Neural crest cell (in vitro differentiated cells): ENCODE results near the gene NT5C. TPM values are rescaled to one million over a fixed set of nuclear protein-coding genes. Genes with fewer than 3 reads are reported as not detected.
"Not testable (repeated sequence)": the region's sequence is repeated elsewhere in the genome, so short reads cannot be mapped to it uniquely, and the experiment has no call there.

Experiments
- DNase-seq: peaks from one replicate; pipeline ENCODE4 v3.0.0; 2021; ENCODE audit warnings: low read depth, mixed read lengths, low spot score
- H3K27ac Mint-ChIP-seq: one replicate; pipeline ENCODE4 v1.8.0; 2021; ENCODE audit warnings: mild to moderate bottlenecking, mixed read lengths; ENCODE audit not compliant: unreplicated experiment
- H3K27me3 Mint-ChIP-seq: 2 replicates; pipeline ENCODE4 v1.8.0; 2021; ENCODE audit warnings: low read depth, mild to moderate bottlenecking, mixed read lengths
- H3K36me3 Mint-ChIP-seq: 2 replicates; pipeline ENCODE4 v1.8.0; 2021; ENCODE audit warnings: low read depth, mild to moderate bottlenecking, mixed read lengths
- H3K4me1 Mint-ChIP-seq: 2 replicates; pipeline ENCODE4 v1.8.0; 2021; ENCODE audit warnings: mixed read lengths
- H3K4me3 Mint-ChIP-seq: one replicate; pipeline ENCODE4 v1.8.0; 2021; ENCODE audit warnings: mild to moderate bottlenecking, mixed read lengths
- H3K9me3 Mint-ChIP-seq: 2 replicates; pipeline ENCODE4 v1.8.0; 2021; ENCODE audit warnings: mixed read lengths
- total RNA-seq: library from RNA; stranded (reverse); gene quantifications from 2 replicates; pipeline ENCODE4 v1.2.1, GENCODE V29; 2021
- TF ChIP-seq, protein P1 (sequence below): fragments of 200-600 bp; sonication (generic); conservative IDR thresholded peaks from 2 replicates; pipeline ENCODE4 v1.5.0; 2021; ENCODE audit warnings: antibody characterized with exemption, mild to moderate bottlenecking

Gene NT5C
- total RNA-seq, 1 donor from 2014 or later = 70.2 TPM

DNA sequence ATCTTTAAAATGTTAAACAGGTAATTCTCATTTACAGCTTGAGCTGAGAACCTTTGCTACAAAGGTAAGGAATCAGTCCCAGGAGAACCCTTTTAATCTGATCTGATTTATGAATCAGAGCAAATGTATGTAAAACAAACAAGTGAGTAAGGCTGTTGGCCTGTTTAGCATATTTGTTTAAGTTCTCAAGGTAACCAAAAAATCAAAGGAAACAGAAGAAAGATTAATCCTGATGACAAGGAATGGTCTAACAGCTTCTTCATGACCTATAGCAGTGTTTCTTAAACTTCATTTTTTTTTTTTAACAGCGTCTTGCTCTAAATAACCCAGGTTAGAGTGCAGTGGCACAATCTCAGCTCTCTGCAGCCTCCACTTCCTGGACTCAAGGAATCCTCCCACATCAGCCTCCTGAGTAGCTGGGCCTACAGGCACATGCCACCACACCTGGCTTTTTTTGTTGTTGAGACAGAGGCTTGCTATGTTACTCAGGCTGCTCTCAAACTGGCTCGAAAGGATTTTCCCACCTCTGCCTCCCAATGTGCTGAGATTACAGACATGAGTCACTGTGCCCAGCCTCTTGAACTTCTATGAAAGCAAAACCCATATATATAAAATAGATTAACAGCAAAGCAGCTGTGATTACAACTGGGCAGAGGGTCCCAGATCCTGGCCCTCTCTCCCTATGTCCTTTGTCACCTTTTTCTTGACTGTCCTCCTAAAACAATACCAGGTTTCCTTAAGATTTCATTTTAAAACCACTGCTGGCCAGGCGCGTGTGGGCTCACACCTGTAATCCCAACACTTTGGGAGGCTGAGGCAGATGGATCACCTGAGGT is 27.9 kb upstream of the NT5C start:
- no peaks in the 10 kb centered on the region for H3K9me3 Mint-ChIP-seq
- TF ChIP-seq, protein P1, sequence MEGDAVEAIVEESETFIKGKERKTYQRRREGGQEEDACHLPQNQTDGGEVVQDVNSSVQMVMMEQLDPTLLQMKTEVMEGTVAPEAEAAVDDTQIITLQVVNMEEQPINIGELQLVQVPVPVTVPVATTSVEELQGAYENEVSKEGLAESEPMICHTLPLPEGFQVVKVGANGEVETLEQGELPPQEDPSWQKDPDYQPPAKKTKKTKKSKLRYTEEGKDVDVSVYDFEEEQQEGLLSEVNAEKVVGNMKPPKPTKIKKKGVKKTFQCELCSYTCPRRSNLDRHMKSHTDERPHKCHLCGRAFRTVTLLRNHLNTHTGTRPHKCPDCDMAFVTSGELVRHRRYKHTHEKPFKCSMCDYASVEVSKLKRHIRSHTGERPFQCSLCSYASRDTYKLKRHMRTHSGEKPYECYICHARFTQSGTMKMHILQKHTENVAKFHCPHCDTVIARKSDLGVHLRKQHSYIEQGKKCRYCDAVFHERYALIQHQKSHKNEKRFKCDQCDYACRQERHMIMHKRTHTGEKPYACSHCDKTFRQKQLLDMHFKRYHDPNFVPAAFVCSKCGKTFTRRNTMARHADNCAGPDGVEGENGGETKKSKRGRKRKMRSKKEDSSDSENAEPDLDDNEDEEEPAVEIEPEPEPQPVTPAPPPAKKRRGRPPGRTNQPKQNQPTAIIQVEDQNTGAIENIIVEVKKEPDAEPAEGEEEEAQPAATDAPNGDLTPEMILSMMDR = no peak
- H3K27ac Mint-ChIP-seq = no peak overlapping the region
- H3K4me3 Mint-ChIP-seq = peak overlapping the region; percentile 56
- H3K36me3 Mint-ChIP-seq = peaks cover 16% of the 10 kb centered on the region
- H3K27me3 Mint-ChIP-seq = peaks cover 5% of the 10 kb centered on the region
- peaks cover 4% of the 10 kb centered on the region for H3K4me1 Mint-ChIP-seq
- DNase-seq = no peak

DNA sequence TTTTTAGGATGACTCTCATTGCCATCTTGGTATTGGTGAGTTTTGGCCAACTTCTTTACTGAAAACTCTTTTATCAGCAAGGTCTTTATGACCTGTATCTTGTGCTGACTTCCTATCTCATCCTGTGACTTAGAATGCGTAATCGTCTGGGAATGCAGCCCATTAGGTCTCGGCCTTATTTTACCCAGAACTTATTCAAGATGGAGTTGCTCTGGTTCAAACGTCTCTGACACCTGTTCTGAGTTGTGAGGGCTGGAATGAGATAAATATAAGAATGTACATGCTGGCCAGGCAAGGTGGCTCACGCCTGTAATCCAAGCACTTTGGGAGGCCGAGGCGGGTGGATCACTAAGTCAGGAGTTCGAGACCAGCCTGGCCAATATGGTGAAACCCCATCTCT is 26.9 kb upstream of the NT5C start:
- H3K27me3 Mint-ChIP-seq, H3K4me1 Mint-ChIP-seq, DNase-seq, H3K9me3 Mint-ChIP-seq, H3K27ac Mint-ChIP-seq: not testable (repeated sequence)
- peaks cover 12% of the 10 kb centered on the region for H3K36me3 Mint-ChIP-seq
- H3K4me3 Mint-ChIP-seq = peak overlapping the region; percentile 5

DNA sequence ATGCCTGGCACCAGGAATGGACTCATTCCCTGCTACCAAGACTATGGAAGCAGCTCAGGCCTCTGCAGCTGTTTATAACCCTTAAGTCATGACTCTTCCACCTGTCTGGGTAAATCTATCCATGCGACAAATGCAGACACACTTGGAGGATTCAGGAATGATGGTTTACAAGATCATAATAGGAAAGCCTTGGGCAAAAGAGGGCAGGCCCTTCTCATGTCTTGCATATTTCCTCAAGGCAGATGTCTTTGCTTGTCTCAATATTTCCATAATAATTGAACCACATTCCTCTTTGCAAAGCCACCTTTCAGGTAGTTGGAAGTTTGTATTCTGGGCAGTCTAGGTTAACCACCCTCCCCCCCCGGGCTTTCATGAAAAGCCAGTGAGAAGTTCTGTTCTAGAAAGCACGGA is 23.7 kb upstream of the NT5C start:
- H3K27ac Mint-ChIP-seq = no peak overlapping the region
- no peaks in the 10 kb centered on the region for H3K9me3 Mint-ChIP-seq
- DNase-seq = no peak
- H3K27me3 Mint-ChIP-seq = peaks cover 14% of the 10 kb centered on the region
- peaks cover 16% of the 10 kb centered on the region for H3K36me3 Mint-ChIP-seq
- H3K4me3 Mint-ChIP-seq = peak overlapping the region; percentile 89
- TF ChIP-seq, protein P1 = no peak
- peaks cover 20% of the 10 kb centered on the region for H3K4me1 Mint-ChIP-seq

DNA sequence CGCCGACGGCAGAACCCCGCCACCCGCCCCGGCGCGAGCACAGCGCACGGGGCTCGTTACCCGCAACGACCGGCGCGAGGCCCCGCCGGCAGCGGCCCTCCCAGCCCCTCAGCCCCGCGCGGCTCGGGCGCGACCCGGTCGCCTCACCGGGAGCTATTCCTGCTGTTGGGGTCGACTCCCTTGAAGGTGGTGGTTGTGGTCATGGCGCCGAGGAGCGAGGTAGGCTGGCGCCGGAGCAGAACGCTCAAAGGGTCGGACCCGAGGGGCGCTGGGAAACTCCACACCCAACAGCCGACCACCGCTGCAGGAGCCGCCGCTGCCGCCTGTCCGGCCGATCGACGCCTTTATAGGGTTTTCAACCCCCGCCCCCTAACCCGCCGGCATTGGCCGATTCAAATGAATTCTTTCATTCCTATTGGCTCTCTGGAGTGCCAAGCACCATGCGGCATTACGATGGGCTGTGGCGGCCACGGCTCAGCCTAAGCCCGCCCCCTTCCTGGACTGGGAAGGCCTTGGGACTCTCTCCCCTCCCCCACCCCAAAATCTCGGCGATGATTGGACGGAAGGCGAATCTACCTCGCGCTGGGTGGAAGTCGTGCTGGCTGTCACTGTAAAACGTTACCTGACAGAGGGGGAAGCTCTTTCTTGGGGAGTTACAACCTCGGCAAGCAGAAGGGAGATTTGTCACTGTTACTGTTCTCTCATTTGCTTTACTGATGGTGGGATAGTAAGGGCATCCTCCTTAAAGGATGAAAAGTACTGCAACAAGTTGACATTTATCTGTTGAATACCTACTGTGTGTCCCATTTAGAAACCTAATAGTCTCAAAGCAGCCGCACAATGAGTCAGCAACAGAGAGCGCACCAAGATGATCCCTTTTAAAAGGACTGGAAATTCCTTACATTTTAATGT is 22.9 kb upstream of the NT5C start, which contains the start of gene JPT1:
Gene JPT1 (minus strand): TSS at position 318 of the 912 bp plus-strand sequence. CDS start 115 bp downstream, at position 203.
- peak; percentile 97 for DNase-seq
- peaks cover 25% of the 10 kb centered on the region for H3K4me1 Mint-ChIP-seq
- peak within 1 kb of the TSS; percentile 99 for H3K27ac Mint-ChIP-seq
- peak within 1 kb of the TSS; percentile 96 for H3K4me3 Mint-ChIP-seq
- peaks cover 17% of the 10 kb centered on the region for H3K36me3 Mint-ChIP-seq
- TF ChIP-seq, protein P1 = no peak
- H3K9me3 Mint-ChIP-seq = no peaks in the 10 kb centered on the region
- peaks cover 14% of the 10 kb centered on the region for H3K27me3 Mint-ChIP-seq

DNA sequence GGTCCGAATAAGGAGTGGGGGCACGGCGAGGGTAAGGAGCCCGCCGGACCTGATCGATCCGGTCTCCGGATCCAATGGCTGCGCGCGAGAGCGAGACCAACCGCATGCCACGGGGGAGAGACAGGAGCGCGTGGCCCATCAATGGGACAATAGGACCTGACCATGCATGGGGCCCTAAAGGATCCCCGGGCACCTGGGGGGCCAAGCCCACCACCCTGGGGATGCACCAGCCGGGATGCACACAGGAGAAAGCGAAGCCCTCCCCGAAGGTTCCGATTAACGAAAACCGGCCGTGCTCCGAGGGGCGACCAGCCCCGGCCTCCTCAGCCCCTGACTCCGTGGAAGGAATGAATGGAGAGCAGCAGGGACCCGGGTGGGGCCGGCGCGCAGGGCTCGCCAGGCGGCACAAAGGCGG is 22.2 kb upstream of the NT5C start:
- H3K9me3 Mint-ChIP-seq = no peaks in the 10 kb centered on the region
- TF ChIP-seq, protein P1 = no peak
- H3K36me3 Mint-ChIP-seq = peaks cover 17% of the 10 kb centered on the region
- H3K27ac Mint-ChIP-seq = peak overlapping the region; percentile 99
- DNase-seq = peak; percentile 24
- peaks cover 14% of the 10 kb centered on the region for H3K27me3 Mint-ChIP-seq
- peak overlapping the region; percentile 96 for H3K4me3 Mint-ChIP-seq
- H3K4me1 Mint-ChIP-seq = peaks cover 26% of the 10 kb centered on the region
